AG04449 (cell line): ENCODE results near the gene LOC101059915.

Experiments
- CTCF ChIA-PET: fragments of 350-600 bp; formaldehyde crosslinking; extraction: SDS; loops from one replicate; lab custom pipeline; 2021; ENCODE audit warnings: antibody characterized with exemption; lab: Yijun Ruan, JAX
- POLR2A ChIA-PET: fragments of 400-600, 350-600 bp; formaldehyde crosslinking; extraction: SDS; loops from one replicate; lab custom pipeline; 2020; ENCODE audit warnings: antibody characterized with exemption, inconsistent platforms; lab: Yijun Ruan, JAX
- DNase-seq: peaks from one replicate; pipeline ENCODE4 v3.0.0-alpha.2; 2010; ENCODE audit warnings: low read depth, low spot score
- H3K4me3 ChIP-seq: 2 replicates; pipeline ENCODE4 v1.5.1; 2011; ENCODE audit warnings: low read depth, mild to moderate bottlenecking, control low read depth, low read length
- CTCF ChIP-seq: IDR thresholded peaks from one replicate; pipeline ENCODE4 v1.5.1; 2011; ENCODE audit warnings: mild to moderate bottlenecking, moderate library complexity, low read length, control low read depth, inconsistent platforms; ENCODE audit not compliant: insufficient read depth; ENCODE audit errors: missing control alignments

LOC101059915 gene

GRCh38 chrX:71621603-71622002, 45.7 kb upstream of the LOC101059915 start:
- no peak overlapping the region for H3K4me3 ChIP-seq
- no peak for DNase-seq
- ChIA-PET CTCF (interaction anchor here (2.7 kb wide), 1 partner anchor 29 kb away, joined by 6 read pairs; no protein-coding TSS in a partner anchor), POLR2A (no interaction called here)
- TF ChIP-seq CTCF: no peak

- no peak for DNase-seq
- TF ChIP-seq CTCF: no peak
- ChIA-PET POLR2A (no interaction called here), CTCF (interaction anchor here (0.7 to 2.7 kb wide), 5 partner anchors 9 to 34 kb away, joined by 3 to 7 read pairs (median 4); no protein-coding TSS in a partner anchor)
- H3K4me3 ChIP-seq: no peak overlapping the region
These were observed 45.2 kb upstream of the LOC101059915 start for GRCh38 chrX:71622032-71622575.

- ChIA-PET POLR2A (no interaction called here), CTCF (interaction anchor here (0.7 to 2.7 kb wide), 5 partner anchors 9 to 35 kb away, joined by 3 to 7 read pairs (median 4); no protein-coding TSS in a partner anchor)
- H3K4me3 ChIP-seq: no peak overlapping the region
- TF ChIP-seq CTCF: peak; percentile 26
- DNase-seq: peak; percentile 21
These were observed 44.5 kb upstream of the LOC101059915 start for GRCh38 chrX:71622576-71623450.

- no peak for TF ChIP-seq CTCF
- no peak overlapping the region for H3K4me3 ChIP-seq
- CTCF ChIA-PET: interaction anchor here (1.8 to 2.7 kb wide), 2 partner anchors 27 to 29 kb away, joined by 6 to 7 read pairs; no protein-coding TSS in a partner anchor
- no peak for DNase-seq
- POLR2A ChIA-PET: no interaction called here
These were observed 43.6 kb upstream of the LOC101059915 start for GRCh38 chrX:71623714-71624113.

GRCh38 chrX:71625471-71625870, 41.9 kb upstream of the LOC101059915 start:
- no peak for TF ChIP-seq CTCF
- DNase-seq: no peak
- ChIA-PET POLR2A (no interaction called here), CTCF (no interaction called here)
- H3K4me3 ChIP-seq: no peak overlapping the region

GRCh38 chrX:71626576-71626975, 40.8 kb upstream of the LOC101059915 start:
- no peak overlapping the region for H3K4me3 ChIP-seq
- DNase-seq: no peak
- CTCF ChIA-PET: no interaction called here
- TF ChIP-seq CTCF: no peak
- POLR2A ChIA-PET: no interaction called here
